Upper lobe of left lung (tissue), 6 donors: ENCODE measurements around the gene CSNK1D. TPM values are rescaled to one million over a fixed set of nuclear protein-coding genes. Genes with fewer than 3 reads are reported as not detected.

ENCODE experiments used
- ATAC-seq, 2 donors: fragments of 200-7000 bp; cut with Tn5 transposase; one replicate each; pipeline ENCODE4 v1.9.1; 2022; ENCODE audit warnings: mild to moderate bottlenecking in 2 of 2, moderate library complexity in 2 of 2; ENCODE audit not compliant: low FRiP score in 2 of 2
- DNase-seq, 2 donors: peaks; one replicate each; pipeline ENCODE4 v3.0.0-alpha.2; 2019 to 2020
- H3K27ac ChIP-seq, 4 donors: fragments of 200-600 bp; sonication (generic); one replicate each; pipeline ENCODE4 v1.5.1; 2016 to 2019
- H3K27me3 ChIP-seq, 4 donors: fragments of 200-600 bp; sonication (generic); one replicate each; pipeline ENCODE4 v1.5.1; 2017 to 2019
- H3K36me3 ChIP-seq, 4 donors: fragments of 200-600 bp; sonication (generic); one replicate each; pipeline ENCODE4 v1.5.1; 2016 to 2019
- H3K4me1 ChIP-seq, 4 donors: fragments of 200-600 bp; sonication (generic); one replicate each; pipeline ENCODE4 v1.5.1; 2018 to 2019
- H3K4me3 ChIP-seq, 4 donors: fragments of 200-600 bp; sonication (generic); one replicate each; pipeline ENCODE4 v1.5.1; 2017 to 2019; ENCODE audit warnings: mild to moderate bottlenecking in 2 of 4, moderate library complexity in 1 of 4
- H3K9me3 ChIP-seq, 4 donors: fragments of 200-600 bp; sonication (generic); one replicate each; pipeline ENCODE4 v1.5.1; 2018 to 2019
- EP300 ChIP-seq, 4 donors: sonication (generic); formaldehyde crosslinking; IDR thresholded peaks; one replicate each; pipeline ENCODE4 v1.5.1; 2017; ENCODE audit warnings: antibody characterized with exemption in 4 of 4, control low read depth in 2 of 4
- POLR2A ChIP-seq, 4 donors: fragments of 450-650 bp; IDR thresholded peaks; one replicate each; pipeline ENCODE4 v1.5.1; 2016 to 2017; ENCODE audit warnings: antibody characterized with exemption in 4 of 4, mild to moderate bottlenecking in 2 of 4
- POLR2AphosphoS5 ChIP-seq, 2 donors: sonication (generic); formaldehyde crosslinking; IDR thresholded peaks; one replicate each; pipeline ENCODE4 v1.5.1; 2017; ENCODE audit warnings: antibody characterized with exemption in 2 of 2
- WGBS, 2 donors: methylation state at CpG; one replicate each; pipeline ENCODE4 v1.1.5; 2017 to 2018; 5-methylcytosine and 5-hydroxymethylcytosine counted together
- total RNA-seq, 6 donors: library from RNA; depleted of rRNA in 4 of 6; stranded (reverse); fragments of >200 nt in 4 of 6; gene quantifications; one replicate each; pipeline versions ENCODE4 v1.1.0 to v1.2.1, GENCODE V29; 2016 to 2021
- TF ChIP-seq, protein P1 (sequence below), 6 experiments: fragments of 450-650 bp in 4 of 6; fragments of 200-600 bp in 2 of 6; sonication (generic) in 2 of 6; IDR thresholded peaks; one replicate each; pipeline ENCODE4 v1.5.1; 2016 to 2019; ENCODE audit warnings: antibody characterized with exemption in 6 of 6
- donor health status: DM: no; HTN: no; CAD: no; lungs with moderate emphysema.
- donor health status: DM: no; HTN: yes; CAD: no; lungs with severe emphysema.

Gene CSNK1D
- total RNA-seq, 6 donors from 2014 or later: 80.6 to 228 (median 152) TPM

DNA sequence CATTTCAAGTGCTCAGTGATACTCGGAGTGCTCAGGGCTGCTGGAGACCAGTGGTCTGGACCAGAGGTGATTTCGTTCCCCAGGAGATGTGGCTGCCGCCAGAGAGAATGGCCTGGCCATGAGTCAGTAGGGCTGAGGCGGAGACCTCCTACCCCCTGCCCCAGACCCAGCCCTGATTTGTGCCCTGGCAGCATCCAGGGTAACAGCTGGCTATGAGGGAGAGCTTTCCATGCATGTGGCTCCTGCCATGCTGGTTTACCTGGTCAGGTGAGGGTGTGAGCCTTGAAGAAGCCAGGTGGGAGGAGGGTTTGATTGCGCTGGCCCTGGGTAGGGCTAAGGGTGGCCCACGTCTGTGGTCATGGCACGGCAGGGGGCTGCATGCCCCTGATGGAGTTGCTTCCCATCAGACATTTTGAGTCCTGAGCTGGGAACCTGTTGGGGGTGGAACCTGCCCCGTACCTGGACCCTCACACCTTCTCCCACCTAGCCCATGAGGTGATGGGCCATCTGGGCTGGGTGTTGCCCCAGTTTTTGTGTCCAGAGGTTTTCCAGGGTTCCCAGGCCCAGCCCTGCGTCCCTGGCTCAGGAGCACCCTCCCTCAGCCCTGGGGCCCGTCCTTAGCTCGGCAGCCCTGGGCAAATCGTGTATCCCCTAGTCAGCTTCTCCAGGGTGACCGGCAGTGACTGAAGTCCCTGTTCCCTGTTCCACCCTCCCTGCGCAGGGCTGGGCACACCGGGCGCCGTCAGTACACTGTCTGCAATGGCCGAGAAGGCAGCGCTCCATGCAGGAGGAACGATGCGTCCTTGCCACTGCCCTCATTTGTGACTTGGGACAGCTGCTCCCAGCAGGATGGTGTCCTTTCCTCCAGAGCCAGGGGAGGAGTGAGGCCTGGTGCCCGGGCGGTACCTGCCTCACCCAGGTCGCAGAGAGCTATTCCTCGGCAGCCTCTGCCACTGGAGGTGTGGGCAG, 9.0 kb upstream of the CSNK1D start:
- DNase-seq (no peak), ATAC-seq (peak in 1 of 2 donors; percentile 19)
- peaks cover 13 to 28% (median 16%) of the 10 kb centered on the region in 4 donors for H3K4me1 ChIP-seq
- no peaks in the 10 kb centered on the region for H3K27me3 ChIP-seq
- no peaks in the 10 kb centered on the region for H3K9me3 ChIP-seq
- H3K36me3 ChIP-seq: no peaks in the 10 kb centered on the region
- H3K4me3 ChIP-seq: no peak overlapping the region
- WGBS, 2 donors: 82 to 85% methylated on average over 8 to 24 of the region's 25 CpGs
- TF ChIP-seq, protein P1, sequence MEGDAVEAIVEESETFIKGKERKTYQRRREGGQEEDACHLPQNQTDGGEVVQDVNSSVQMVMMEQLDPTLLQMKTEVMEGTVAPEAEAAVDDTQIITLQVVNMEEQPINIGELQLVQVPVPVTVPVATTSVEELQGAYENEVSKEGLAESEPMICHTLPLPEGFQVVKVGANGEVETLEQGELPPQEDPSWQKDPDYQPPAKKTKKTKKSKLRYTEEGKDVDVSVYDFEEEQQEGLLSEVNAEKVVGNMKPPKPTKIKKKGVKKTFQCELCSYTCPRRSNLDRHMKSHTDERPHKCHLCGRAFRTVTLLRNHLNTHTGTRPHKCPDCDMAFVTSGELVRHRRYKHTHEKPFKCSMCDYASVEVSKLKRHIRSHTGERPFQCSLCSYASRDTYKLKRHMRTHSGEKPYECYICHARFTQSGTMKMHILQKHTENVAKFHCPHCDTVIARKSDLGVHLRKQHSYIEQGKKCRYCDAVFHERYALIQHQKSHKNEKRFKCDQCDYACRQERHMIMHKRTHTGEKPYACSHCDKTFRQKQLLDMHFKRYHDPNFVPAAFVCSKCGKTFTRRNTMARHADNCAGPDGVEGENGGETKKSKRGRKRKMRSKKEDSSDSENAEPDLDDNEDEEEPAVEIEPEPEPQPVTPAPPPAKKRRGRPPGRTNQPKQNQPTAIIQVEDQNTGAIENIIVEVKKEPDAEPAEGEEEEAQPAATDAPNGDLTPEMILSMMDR (IDR thresholded peaks at IDR 0.05): no peak
- TF ChIP-seq POLR2AphosphoS5 (IDR thresholded peaks at IDR 0.05) (no peak), EP300 (IDR thresholded peaks at IDR 0.05) (no peak), POLR2A (IDR thresholded peaks at IDR 0.05) (no peak)
- peak overlapping the region in 3 of 4 donors; percentile 14 to 27 (median 16) for H3K27ac ChIP-seq

DNA sequence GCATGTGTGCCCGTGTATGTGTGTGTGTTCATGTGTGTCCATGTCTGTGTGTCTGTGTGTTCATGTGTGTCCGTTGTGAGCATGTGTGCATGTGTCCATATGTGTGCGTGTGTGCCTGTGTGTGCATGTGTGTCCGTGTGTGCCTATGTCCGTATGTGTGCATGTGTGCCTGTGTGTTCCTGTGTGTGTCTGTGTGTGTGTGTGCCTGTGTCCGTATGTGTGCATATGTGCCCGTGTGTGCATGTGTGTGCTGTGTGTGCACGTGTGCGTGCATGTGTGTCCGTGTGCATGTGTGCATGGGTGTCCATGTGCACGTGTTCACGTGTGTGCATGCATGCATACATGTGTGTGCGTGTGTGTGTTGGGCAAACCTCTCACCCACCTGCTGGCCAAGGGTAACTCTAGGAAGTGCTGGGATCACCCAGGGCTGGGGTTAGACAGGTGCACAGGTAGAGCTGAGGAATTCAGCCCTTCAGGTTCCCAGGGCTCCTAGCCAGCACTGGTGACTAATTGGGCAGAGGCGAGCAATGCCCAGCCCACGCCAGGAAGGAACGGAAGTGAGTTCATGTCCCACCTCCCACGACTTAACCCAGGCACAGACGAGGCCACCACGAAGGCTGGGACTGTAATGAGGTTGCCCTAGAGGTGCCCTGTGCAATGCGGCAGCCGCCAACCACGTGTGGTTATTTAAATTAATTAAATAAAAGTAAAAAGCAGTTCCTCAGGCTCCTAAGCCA, 8.2 kb upstream of the CSNK1D start:
- TF ChIP-seq, protein P1 (IDR thresholded peaks at IDR 0.05): no peak
- TF ChIP-seq POLR2AphosphoS5 (IDR thresholded peaks at IDR 0.05): peak; percentile 12 to 44
- H3K36me3 ChIP-seq: no peaks in the 10 kb centered on the region
- 67 to 70% methylated on average over 21 to 22 of the region's 22 CpGs for WGBS, 2 donors
- no peak overlapping the region for H3K4me3 ChIP-seq
- ATAC-seq: peak; percentile 63 to 76
- no peaks in the 10 kb centered on the region for H3K9me3 ChIP-seq
- H3K27me3 ChIP-seq: no peaks in the 10 kb centered on the region
- H3K4me1 ChIP-seq: peaks cover 7 to 28% (median 12%) of the 10 kb centered on the region in 4 donors
- DNase-seq: peak in 1 of 2 donors; percentile 80
- peak overlapping the region in 3 of 4 donors; percentile 14 to 27 (median 16) for H3K27ac ChIP-seq

DNA sequence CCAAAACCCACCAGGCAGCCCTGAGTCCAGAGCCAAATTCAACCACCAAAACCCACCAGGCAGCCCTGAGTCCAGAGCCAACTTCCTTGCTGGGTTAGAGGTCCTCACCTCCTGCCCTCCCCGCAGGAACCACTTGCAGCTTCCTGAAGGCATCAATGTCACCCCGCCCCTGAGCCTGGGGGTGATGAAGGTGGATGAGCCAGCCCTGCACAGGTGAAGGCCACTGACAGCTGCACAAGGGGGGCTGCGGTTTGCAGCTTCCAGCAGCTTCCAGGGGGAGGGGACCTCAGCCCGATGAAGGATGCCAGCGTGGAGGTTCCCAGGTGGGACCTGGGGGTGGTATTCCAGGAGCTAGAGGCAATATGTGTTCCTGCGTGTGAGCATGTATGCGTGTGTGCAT, 7.6 kb upstream of the CSNK1D start:
- peaks cover 7 to 28% (median 12%) of the 10 kb centered on the region in 4 donors for H3K4me1 ChIP-seq
- no peak overlapping the region for H3K4me3 ChIP-seq
- no peak for ATAC-seq
- no peaks in the 10 kb centered on the region for H3K36me3 ChIP-seq
- H3K27me3 ChIP-seq: no peaks in the 10 kb centered on the region
- H3K27ac ChIP-seq: no peak overlapping the region
- WGBS, 2 donors: 70 to 76% methylated on average over 4 to 7 of the region's 7 CpGs
- DNase-seq: no peak
- no peak for TF ChIP-seq POLR2A (IDR thresholded peaks at IDR 0.05)
- no peak for TF ChIP-seq EP300 (IDR thresholded peaks at IDR 0.05)
- TF ChIP-seq, protein P1 (IDR thresholded peaks at IDR 0.05): no peak
- no peak for TF ChIP-seq POLR2AphosphoS5 (IDR thresholded peaks at IDR 0.05)
- H3K9me3 ChIP-seq: no peaks in the 10 kb centered on the region

DNA sequence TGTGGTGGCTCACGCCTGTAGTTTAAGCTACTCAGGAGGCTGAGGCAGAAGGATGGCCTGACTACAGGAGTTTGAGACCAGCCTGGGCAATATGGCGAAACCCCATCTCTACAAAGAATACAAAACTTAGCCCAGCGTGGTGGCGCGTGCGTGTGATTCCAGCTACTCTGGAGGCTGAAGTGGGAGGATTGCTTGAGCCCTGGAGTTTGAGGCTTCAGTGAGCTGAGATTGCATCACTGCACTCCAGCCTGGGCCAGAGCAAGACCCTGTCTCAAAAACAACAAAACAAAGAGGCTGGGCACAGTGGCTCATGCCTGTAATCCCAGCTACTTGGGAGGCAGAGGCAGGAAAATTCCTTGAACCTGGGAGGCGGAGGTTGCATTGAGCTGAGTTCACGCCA, 7.0 kb upstream of the CSNK1D start:
- H3K4me1 ChIP-seq: peaks cover 7 to 28% (median 12%) of the 10 kb centered on the region in 4 donors
- H3K4me3 ChIP-seq: no peak overlapping the region
- ATAC-seq (no peak), DNase-seq (no peak)
- no peak for TF ChIP-seq POLR2AphosphoS5 (IDR thresholded peaks at IDR 0.05)
- TF ChIP-seq EP300 (IDR thresholded peaks at IDR 0.05): no peak
- TF ChIP-seq POLR2A (IDR thresholded peaks at IDR 0.05): no peak
- TF ChIP-seq, protein P1 (IDR thresholded peaks at IDR 0.05): no peak
- 80 to 96% methylated on average over 8 of the region's 8 CpGs for WGBS, 2 donors
- H3K9me3 ChIP-seq: no peaks in the 10 kb centered on the region
- no peaks in the 10 kb centered on the region for H3K27me3 ChIP-seq
- no peak overlapping the region for H3K27ac ChIP-seq
- no peaks in the 10 kb centered on the region for H3K36me3 ChIP-seq
